H1 (cell line): ENCODE measurements around the gene SMCHD1. TPM values are rescaled to one million over a fixed set of nuclear protein-coding genes. Genes with fewer than 3 reads are reported as not detected.

ENCODE experiments used
- CTCF ChIA-PET: fragments of 300-600 bp; sonication (Branson Sonifier 250); formaldehyde crosslinking; loops from one replicate; lab custom pipeline; 2021; ENCODE audit not compliant: partially characterized antibody; lab: Charles Lee
- POLR2A ChIA-PET: fragments of 300-600 bp; sonication (Branson Sonifier 250); formaldehyde crosslinking; loops from one replicate; lab custom pipeline; 2021; ENCODE audit warnings: inconsistent platforms; ENCODE audit not compliant: partially characterized antibody; lab: Charles Lee
- DNase-seq, 2 experiments: peaks; one replicate each; pipeline versions ENCODE4 v3.0.0 to v3.0.0-alpha.2; 2010 to 2022; ENCODE audit warnings: low spot score in 2 of 2, low read depth in 1 of 2, mixed read lengths in 1 of 2
- FAIRE-seq: peaks from 2 replicates; lab custom pipeline; 2011; peaks lifted over from hg19 to GRCh38; lab: Jason Lieb, UNC
- H2AFZ ChIP-seq: 2 replicates; pipeline ENCODE4 v1.8.1; 2012; ENCODE audit warnings: low read length, inconsistent platforms
- H2AK5ac ChIP-seq: 2 replicates; pipeline ENCODE4 v1.6.1; 2013; ENCODE audit warnings: low read depth, low read length
- H2BK120ac ChIP-seq: replicated peaks from 2 replicates; pipeline ENCODE3; 2013; ENCODE audit warnings: low read depth, low read length, inconsistent platforms
- H2BK12ac ChIP-seq: 2 replicates; pipeline ENCODE4 v1.6.1; 2013; ENCODE audit warnings: low read depth, low read length
- H2BK15ac ChIP-seq: 2 replicates; pipeline ENCODE4 v1.6.1; 2013; ENCODE audit warnings: low read length
- H2BK20ac ChIP-seq: 2 replicates; pipeline ENCODE4 v1.6.1; 2013; ENCODE audit warnings: low read length
- H2BK5ac ChIP-seq: 2 replicates; pipeline ENCODE4 v1.6.1; 2013; ENCODE audit warnings: low read depth, low read length
- H3K14ac ChIP-seq: 2 replicates; pipeline ENCODE4 v1.6.1; 2013; ENCODE audit warnings: inconsistent platforms; ENCODE audit not compliant: insufficient read length
- H3K18ac ChIP-seq: 2 replicates; pipeline ENCODE4 v1.6.1; 2013; ENCODE audit warnings: low read length; ENCODE audit errors: extremely low read depth
- H3K23ac ChIP-seq: 2 replicates; pipeline ENCODE4 v1.6.1; 2013; ENCODE audit warnings: inconsistent platforms; ENCODE audit not compliant: insufficient read length
- H3K23me2 ChIP-seq: 2 replicates; pipeline ENCODE4 v1.6.1; 2013; ENCODE audit warnings: low read depth, low read length
- H3K27ac ChIP-seq: 2 replicates; pipeline ENCODE4 v1.6.1; 2011; ENCODE audit warnings: low read depth, low read length, inconsistent platforms
- H3K27me3 ChIP-seq, 4 experiments: replicated peaks in 1 of 4; 1 replicate in 1 of 4; 2 replicates in 3 of 4; pipeline versions ENCODE4 v1.6.1 to v1.8.1; 2011 to 2013; ENCODE audit warnings: low read length in 3 of 4, mild to moderate bottlenecking in 3 of 4, inconsistent platforms in 2 of 4, mixed read lengths in 2 of 4, moderate library complexity in 1 of 4; ENCODE audit not compliant: control insufficient read depth in 3 of 4, insufficient read depth in 3 of 4; ENCODE audit errors: extremely low read depth in 1 of 4
- H3K36me3 ChIP-seq, 4 experiments: 2 replicates each; pipeline versions ENCODE4 v1.6.1 to v1.8.1; 2011 to 2013; ENCODE audit warnings: mild to moderate bottlenecking in 4 of 4, low read length in 3 of 4, moderate library complexity in 2 of 4, control low read depth in 1 of 4, inconsistent platforms in 1 of 4; ENCODE audit not compliant: insufficient read depth in 4 of 4, control insufficient read depth in 2 of 4
- H3K4ac ChIP-seq: replicated peaks from 2 replicates; pipeline ENCODE3; 2013; ENCODE audit warnings: low read length, low read depth, mixed read lengths, inconsistent platforms; ENCODE audit not compliant: insufficient read length
- H3K4me1 ChIP-seq, 4 experiments: replicated peaks in 1 of 4; 1 replicate in 1 of 4; 2 replicates in 3 of 4; pipeline versions ENCODE4 v1.6.1 to v1.8.1; 2011 to 2013; ENCODE audit warnings: low read length in 3 of 4, inconsistent platforms in 2 of 4, mixed read lengths in 1 of 4; ENCODE audit not compliant: insufficient read depth in 4 of 4, control insufficient read depth in 3 of 4
- H3K4me2 ChIP-seq, 2 experiments: 2 replicates each; pipeline versions ENCODE4 v1.6.1 to v1.8.1; 2011 to 2013; ENCODE audit warnings: low read depth in 2 of 2, low read length in 2 of 2, control low read depth in 1 of 2, inconsistent platforms in 1 of 2, mild to moderate bottlenecking in 1 of 2; ENCODE audit not compliant: insufficient read depth in 1 of 2
- H3K4me3 ChIP-seq, 4 experiments: fragments of 200-600, 300-600 bp in 1 of 4; sonication (generic), shearing (Covaris generic), sonication (Bioruptor Twin) in 1 of 4; 2 replicates each; pipeline versions ENCODE4 v1.5.1 to v1.8.1; 2011 to 2016; ENCODE audit warnings: low read length in 4 of 4, low read depth in 3 of 4, control low read depth in 2 of 4, inconsistent platforms in 2 of 4, mild to moderate bottlenecking in 2 of 4, mixed read lengths in 1 of 4, moderate library complexity in 1 of 4; ENCODE audit not compliant: insufficient read depth in 2 of 4; ENCODE audit errors: extremely low read depth in 1 of 4
- H3K56ac ChIP-seq: replicated peaks from 2 replicates; pipeline ENCODE3; 2013; ENCODE audit warnings: low read depth, mild to moderate bottlenecking, mixed read lengths, low read length, inconsistent platforms; ENCODE audit not compliant: insufficient read length
- H3K79me1 ChIP-seq: 2 replicates; pipeline ENCODE4 v1.6.1; 2013; ENCODE audit warnings: low read depth, low read length, control low read depth
- H3K79me2 ChIP-seq, 2 experiments: 2 replicates each; pipeline versions ENCODE4 v1.6.1 to v1.8.1; 2012 to 2013; ENCODE audit warnings: low read length in 2 of 2, mild to moderate bottlenecking in 2 of 2, inconsistent platforms in 1 of 2; ENCODE audit not compliant: insufficient read depth in 2 of 2, control insufficient read depth in 1 of 2
- H3K9ac ChIP-seq, 4 experiments: replicated peaks in 1 of 4; 1 replicate in 1 of 4; 2 replicates in 3 of 4; pipeline versions ENCODE4 v1.6.1 to v1.8.1; 2011 to 2013; ENCODE audit warnings: low read depth in 3 of 4, low read length in 3 of 4, control low read depth in 2 of 4, mild to moderate bottlenecking in 2 of 4, moderate library complexity in 2 of 4, inconsistent platforms in 1 of 4; ENCODE audit errors: extremely low read depth in 1 of 4
- H3K9me3 ChIP-seq, 2 experiments: 2 replicates each; pipeline versions ENCODE4 v1.6.1 to v1.8.1; 2012 to 2013; ENCODE audit warnings: mild to moderate bottlenecking in 2 of 2, moderate library complexity in 2 of 2, control low read depth in 1 of 2, inconsistent platforms in 1 of 2, low read depth in 1 of 2, low read length in 1 of 2, mixed read lengths in 1 of 2; ENCODE audit not compliant: insufficient read depth in 2 of 2
- H4K20me1 ChIP-seq, 2 experiments: replicated peaks in 1 of 2; 2 replicates each; pipeline versions ENCODE3 to v1.8.1; 2011 to 2013; ENCODE audit warnings: inconsistent platforms in 2 of 2, low read length in 2 of 2, mild to moderate bottlenecking in 1 of 2; ENCODE audit not compliant: insufficient read depth in 2 of 2, control insufficient read depth in 1 of 2
- H4K5ac ChIP-seq: 2 replicates; pipeline ENCODE4 v1.6.1; 2013; ENCODE audit warnings: low read length, low read depth, mixed read lengths, inconsistent platforms; ENCODE audit not compliant: insufficient read length
- H4K8ac ChIP-seq: 2 replicates; pipeline ENCODE4 v1.8.0; 2013; ENCODE audit warnings: mild to moderate bottlenecking, moderate library complexity, low read length, inconsistent platforms; ENCODE audit not compliant: insufficient read depth; ENCODE audit errors: extremely low read depth
- H4K91ac ChIP-seq: replicated peaks from 2 replicates; pipeline ENCODE3; 2013; ENCODE audit warnings: low read length, mixed read lengths, inconsistent platforms; ENCODE audit not compliant: insufficient read length
- CREB1 ChIP-seq: IDR thresholded peaks from 2 replicates; pipeline ENCODE4 v1.6.1; 2012; ENCODE audit warnings: inconsistent platforms
- CTBP2 ChIP-seq: IDR thresholded peaks from 2 replicates; pipeline ENCODE4 v1.7.0; 2011; ENCODE audit warnings: borderline replicate concordance, mild to moderate bottlenecking, moderate library complexity, mixed read lengths, low read length; ENCODE audit not compliant: insufficient read depth, insufficient read length
- CTCF ChIP-seq, 3 experiments: IDR thresholded peaks; 1 replicate in 2 of 3; 2 replicates in 1 of 3; pipeline versions ENCODE4 v1.5.1 to v1.6.1; 2011; ENCODE audit warnings: low read length in 3 of 3, mild to moderate bottlenecking in 3 of 3, inconsistent platforms in 2 of 3, low read depth in 1 of 3, moderate library complexity in 1 of 3; ENCODE audit not compliant: insufficient read depth in 1 of 3; ENCODE audit errors: control extremely low read depth in 1 of 3
- RNF2 ChIP-seq: fragments of 200-900, 300-1000 bp; sonication (generic); IDR thresholded peaks from 2 replicates; pipeline ENCODE4 v1.7.1; 2016; ENCODE audit warnings: borderline replicate concordance, low read depth, mild to moderate bottlenecking, antibody characterized with exemption, low read length; ENCODE audit not compliant: poor library complexity, severe bottlenecking; ENCODE audit errors: missing control alignments
- SIX5 ChIP-seq: IDR thresholded peaks from 2 replicates; pipeline ENCODE4 v1.6.1; 2011; ENCODE audit warnings: mild to moderate bottlenecking, low read depth, low read length
- TCF12 ChIP-seq: IDR thresholded peaks from 2 replicates; pipeline ENCODE4 v1.6.1; 2011; ENCODE audit warnings: low read depth, mild to moderate bottlenecking, low read length
- YY1 ChIP-seq: IDR thresholded peaks from 2 replicates; pipeline ENCODE4 v1.6.1; 2011; ENCODE audit warnings: low read depth, mild to moderate bottlenecking, low read length
- WGBS, 2 experiments: shearing (Covaris generic) in 1 of 2; methylation state at CpG; one replicate each; pipeline versions ENCODE4 v1.1.6 to v1.1.7; 2013 to 2015; ENCODE audit warnings: low lambda C conversion rate in 2 of 2, mixed read lengths in 2 of 2, inconsistent platforms in 1 of 2, low coverage in 1 of 2, missing lambda C conversion rate in 1 of 2; ENCODE audit not compliant: insufficient replicate concordance in 2 of 2, insufficient coverage in 1 of 2, insufficient read length in 1 of 2; ENCODE audit errors: extremely low coverage in 1 of 2, missing lambda C conversion rate in 1 of 2; 5-methylcytosine and 5-hydroxymethylcytosine counted together
- polyA plus RNA-seq, 7 experiments: library from polyadenylated mRNA; depleted of rRNA in 3 of 7; stranded (reverse) in 5 of 7; unstranded in 2 of 7; fragments of >200 nt in 5 of 7; fragments of 200-250 nt in 2 of 7; gene quantifications; 1 replicate in 5 of 7; 2 replicates in 1 of 7; 4 replicates in 1 of 7; pipeline versions ENCODE4 v1.2.1 to v1.2.3, GENCODE V29; 2011 to 2013; ENCODE audit warnings: missing spikeins in 2 of 7, mixed read lengths in 2 of 7
- total RNA-seq: library from RNA; stranded (reverse); fragmentation: NEBNext Ultra II Directional; extraction: Animal tissue kit (Norgen Biotek cat#: 25700); gene quantifications from 2 replicates; pipeline ENCODE4 v1.2.1, GENCODE V29; 2021

Gene SMCHD1
- total and polyA plus RNA-seq, 2 of the 8 experiments (the other 6 are each of a cell fraction or from before 2014, with no cell fraction given): 9.3 to 32.0 TPM

- 64% methylated on average over 2 of the region's 2 CpGs; no CpG with 5 or more reads in 1 of the 2 experiments for WGBS, 2 experiments
Observed at GRCh38 chr18:2799369-2799768, 143.8 kb downstream of the SMCHD1 start.

More at GRCh38 chr18:2799369-2799768, 143.8 kb downstream of the SMCHD1 start:
- Histone ChIP-seq H2BK120ac (no peak overlapping the region), H3K27ac (no peak overlapping the region), H2AK5ac (no peak overlapping the region), H2AFZ (no peak overlapping the region), H3K79me2 (no peaks in the 10 kb centered on the region), H4K20me1 (no peaks in the 10 kb centered on the region), H3K4me3 (no peak overlapping the region), H3K27me3 (no peaks in the 10 kb centered on the region), H3K14ac (no peak overlapping the region), H3K56ac (no peak overlapping the region), H3K4me2 (no peak overlapping the region), H3K4ac (no peak overlapping the region), H4K5ac (no peak overlapping the region), H2BK5ac (no peak overlapping the region), H2BK12ac (no peak overlapping the region), H3K23me2 (no peaks in the 10 kb centered on the region), H3K9me3 (no peaks in the 10 kb centered on the region), H3K4me1 (no peaks in the 10 kb centered on the region), H2BK15ac (no peak overlapping the region), H3K18ac (no peak overlapping the region), H3K36me3 (peaks cover 2 to 25% (median 6%) of the 10 kb centered on the region in 4 experiments; a peak in 5 of 8 replicates), H2BK20ac (no peak overlapping the region), H4K91ac (no peak overlapping the region), H3K23ac (no peak overlapping the region), H3K9ac (no peak overlapping the region), H4K8ac (no peak overlapping the region), H3K79me1 (no peaks in the 10 kb centered on the region)
- TF ChIP-seq CREB1 (no peak), RNF2 (no peak), CTBP2 (no peak), YY1 (no peak), TCF12 (no peak), CTCF (IDR thresholded peaks at IDR 0.05; ENCODE audit: control extremely low read depth in 1 of 3, insufficient read depth in 1 of 3, low read depth in 1 of 3, low read length in 3 of 3) (no peak), SIX5 (no peak)
- ChIA-PET POLR2A (no interaction called here), CTCF (no interaction called here)
- FAIRE-seq (no peak), DNase-seq (no peak)
